GM12873 (cell line): ENCODE measurements around the gene TMEM175.

Source experiments
- CTCF ChIP-seq: IDR thresholded peaks from 2 replicates; pipeline ENCODE4 v1.5.1; 2012; ENCODE audit warnings: low read depth, mild to moderate bottlenecking, moderate library complexity, low read length, control low read depth; ENCODE audit not compliant: insufficient read depth; ENCODE audit errors: missing control alignments

The TMEM175 gene

DNA sequence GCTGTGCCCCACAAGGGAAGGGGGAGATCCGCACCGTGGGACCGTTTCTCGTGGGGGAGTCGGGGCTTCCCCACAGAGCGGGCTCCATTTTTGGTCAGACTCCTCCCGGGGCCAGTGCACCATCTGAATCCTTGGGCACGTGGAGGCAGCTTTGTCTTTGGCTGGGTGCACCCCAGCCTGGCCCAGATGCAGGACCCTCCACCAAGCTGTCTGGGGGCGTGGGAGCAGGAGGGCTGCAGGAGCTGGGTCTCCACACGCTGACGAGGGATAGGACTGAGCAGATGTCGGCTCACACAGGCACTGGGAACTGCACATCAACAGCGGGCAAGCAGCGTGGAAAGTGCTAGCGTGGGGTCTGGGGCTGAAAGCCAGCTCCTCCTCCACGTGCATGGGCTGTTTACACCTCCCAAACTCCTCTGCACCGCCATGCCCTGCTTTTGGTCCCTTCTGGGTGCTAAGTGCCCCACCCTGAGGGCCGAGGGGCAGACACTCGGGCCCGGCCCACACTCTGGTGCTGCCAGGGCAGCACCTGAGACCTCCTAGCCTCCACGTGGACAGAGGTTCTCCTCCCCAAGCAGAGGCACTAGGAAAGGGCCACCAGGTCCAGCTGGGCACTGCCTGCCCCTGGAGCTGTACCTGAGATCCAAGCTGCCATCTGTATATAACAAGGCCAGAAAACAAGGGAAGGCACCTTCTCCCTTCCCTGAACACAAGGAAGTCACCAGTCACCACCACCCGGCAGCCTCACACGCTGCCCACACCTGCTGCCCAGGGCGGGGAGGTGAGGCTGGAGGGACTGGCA is 27.3 kb downstream of the TMEM175 start:
- no peak for TF ChIP-seq CTCF

- TF ChIP-seq CTCF = no peak
Measured at GRCh38 chr4:960140-960635, 27.9 kb downstream of the TMEM175 start.

GRCh38 chr4:960636-961350 is 28.5 kb downstream of the TMEM175 start:
- no peak for TF ChIP-seq CTCF

GRCh38 chr4:961351-962230 is 29.3 kb downstream of the TMEM175 start:
- TF ChIP-seq CTCF = no peak

GRCh38 chr4:962231-963208 is 30.3 kb downstream of the TMEM175 start:
- no peak for TF ChIP-seq CTCF

DNA sequence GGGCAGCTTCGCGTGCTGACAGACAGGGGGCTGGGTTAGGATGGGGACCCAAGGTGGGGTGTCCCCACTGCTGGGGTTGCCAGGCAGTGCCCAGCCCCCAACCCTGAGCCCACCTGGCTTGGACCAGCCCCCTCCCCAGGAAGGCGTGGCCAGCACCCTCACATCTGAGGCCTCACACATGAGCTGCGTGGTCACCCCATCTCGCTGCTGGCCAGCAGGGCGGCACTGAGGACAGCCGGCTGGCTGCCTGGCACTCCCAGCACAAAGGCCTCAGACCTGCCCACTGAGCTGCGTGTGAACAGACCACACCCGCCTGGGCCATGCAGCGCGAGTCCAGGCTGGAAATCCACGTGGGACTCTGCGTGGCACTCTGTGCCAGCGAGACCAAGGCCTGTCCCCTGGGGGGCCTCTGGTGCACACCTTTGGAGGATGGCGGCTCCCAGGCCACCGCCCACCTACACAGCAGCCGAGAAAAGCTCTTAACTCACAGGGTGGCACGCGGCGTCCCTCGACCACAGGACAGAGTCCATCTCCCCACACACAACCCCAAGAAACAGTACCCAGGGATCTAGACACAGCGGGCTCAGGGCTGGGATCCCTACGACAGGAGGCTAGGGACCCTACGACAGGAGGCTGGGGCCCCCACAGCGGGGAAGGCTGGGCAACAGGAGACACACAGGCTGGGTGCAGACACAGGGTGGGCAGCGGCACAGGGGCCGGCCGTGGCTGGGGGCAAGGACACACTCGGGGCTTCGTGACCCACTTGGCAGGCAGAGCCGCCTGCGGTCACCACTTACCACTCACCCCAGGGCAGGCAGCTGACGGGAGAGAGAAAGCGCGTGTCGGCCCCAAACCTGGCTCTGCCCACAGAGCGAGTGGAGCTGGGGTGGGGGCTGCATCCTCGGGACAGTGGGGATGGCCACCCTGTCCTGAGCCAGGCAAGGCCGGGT is 31.3 kb downstream of the TMEM175 start:
- no peak for TF ChIP-seq CTCF
